Glomerular visceral epithelial cell (primary cell): ENCODE data around the gene DCANP1.

Source experiments
- DNase-seq: peaks from one replicate; pipeline ENCODE4 v3.0.0-alpha.2; 2016; ENCODE audit errors: extremely low spot score

DCANP1 gene

GRCh38 chr5:135480511-135480910 lies 33.4 kb upstream of the DCANP1 start:
- DNase-seq = no peak

- no peak for DNase-seq
These were observed 31.8 kb upstream of the DCANP1 start for GRCh38 chr5:135478938-135479337.

- DNase-seq = no peak
These were observed 30.5 kb upstream of the DCANP1 start for GRCh38 chr5:135477613-135478066.

GRCh38 chr5:135476615-135477581 lies 29.8 kb upstream of the DCANP1 start:
- no peak for DNase-seq

GRCh38 chr5:135473956-135474670 lies 27.0 kb upstream of the DCANP1 start:
- DNase-seq = no peak

- DNase-seq = no peak
These were observed 25.0 kb upstream of the DCANP1 start for GRCh38 chr5:135472141-135472540.

- DNase-seq = no peak
These were observed 24.6 kb upstream of the DCANP1 start for GRCh38 chr5:135471726-135472125.

- no peak for DNase-seq
These were observed 22.8 kb upstream of the DCANP1 start for GRCh38 chr5:135469911-135470310.

- no peak for DNase-seq
These were observed 21.4 kb upstream of the DCANP1 start for GRCh38 chr5:135468541-135468940.

GRCh38 chr5:135467871-135468485 lies 20.8 kb upstream of the DCANP1 start:
- DNase-seq = no peak

GRCh38 chr5:135467051-135467625 lies 20.0 kb upstream of the DCANP1 start:
- no peak for DNase-seq

GRCh38 chr5:135466178-135467050 lies 19.3 kb upstream of the DCANP1 start:
- DNase-seq = peak; percentile 73

GRCh38 chr5:135465391-135466122 lies 18.4 kb upstream of the DCANP1 start:
- no peak for DNase-seq

- DNase-seq = peak; percentile 22
These were observed 15.2 kb upstream of the DCANP1 start for GRCh38 chr5:135462304-135462703.

- DNase-seq = no peak
These were observed 14.5 kb upstream of the DCANP1 start for GRCh38 chr5:135461481-135462151.

- DNase-seq = no peak
These were observed 13.3 kb upstream of the DCANP1 start for GRCh38 chr5:135460246-135461033.

GRCh38 chr5:135458921-135459331 lies 11.8 kb upstream of the DCANP1 start:
- no peak for DNase-seq

GRCh38 chr5:135458356-135458755 lies 11.2 kb upstream of the DCANP1 start:
- no peak for DNase-seq
